Activated CD4-positive, alpha-beta T cell treated with anti-CD3 and anti-CD28 coated beads, Interleukin-2, amount 50 U/mL, for 1 hour (primary cell): ENCODE results near the gene MITF.
"Not testable (repeated sequence)": the region's sequence is repeated elsewhere in the genome, so short reads cannot be mapped to it uniquely, and the experiment has no call there.

Source experiments
- DNase-seq: peaks from one replicate; pipeline ENCODE4 v3.0.0-alpha.2; 2020

Gene MITF

DNA sequence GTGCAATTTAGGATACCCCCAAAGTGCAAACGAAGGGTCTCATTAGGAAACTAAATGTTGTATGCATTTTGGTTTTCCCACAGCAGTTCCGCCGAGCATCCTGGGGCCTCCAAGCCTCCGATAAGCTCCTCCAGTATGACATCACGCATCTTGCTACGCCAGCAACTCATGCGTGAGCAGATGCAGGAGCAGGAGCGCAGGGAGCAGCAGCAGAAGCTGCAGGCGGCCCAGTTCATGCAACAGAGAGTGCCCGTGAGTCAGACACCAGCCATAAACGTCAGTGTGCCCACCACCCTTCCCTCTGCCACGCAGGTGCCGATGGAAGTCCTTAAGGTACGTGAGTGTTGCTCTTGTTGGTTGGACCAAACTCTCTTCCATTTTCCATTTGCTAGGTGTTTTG is 139.8 kb downstream of the MITF start:
- no peak for DNase-seq

GRCh38 chr3:69880069-69880640 is 140.9 kb downstream of the MITF start:
- DNase-seq: no peak

GRCh38 chr3:69881051-69881450 is 141.8 kb downstream of the MITF start:
- no peak for DNase-seq

- no peak for DNase-seq
These were observed 142.6 kb downstream of the MITF start for GRCh38 chr3:69881756-69882428.

DNA sequence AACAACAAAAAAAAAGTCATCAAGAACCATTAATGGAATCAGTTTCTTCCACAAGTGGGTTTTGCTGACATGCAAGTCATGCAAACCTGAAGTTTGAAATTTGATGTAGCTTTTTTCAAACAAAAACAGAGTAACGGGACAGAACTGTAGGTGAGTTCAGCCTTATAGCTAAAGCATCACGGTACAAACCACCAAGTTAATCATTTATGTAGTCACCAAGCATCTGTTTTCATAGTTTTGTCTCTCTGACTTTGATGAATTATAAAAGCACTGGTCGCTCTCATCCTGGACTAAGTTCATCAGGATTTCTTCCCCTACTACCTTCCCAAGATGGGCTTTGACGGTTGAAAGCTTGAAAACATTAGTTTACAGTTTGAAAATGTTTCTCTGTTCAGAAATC is 143.3 kb downstream of the MITF start:
- DNase-seq: no peak

DNA sequence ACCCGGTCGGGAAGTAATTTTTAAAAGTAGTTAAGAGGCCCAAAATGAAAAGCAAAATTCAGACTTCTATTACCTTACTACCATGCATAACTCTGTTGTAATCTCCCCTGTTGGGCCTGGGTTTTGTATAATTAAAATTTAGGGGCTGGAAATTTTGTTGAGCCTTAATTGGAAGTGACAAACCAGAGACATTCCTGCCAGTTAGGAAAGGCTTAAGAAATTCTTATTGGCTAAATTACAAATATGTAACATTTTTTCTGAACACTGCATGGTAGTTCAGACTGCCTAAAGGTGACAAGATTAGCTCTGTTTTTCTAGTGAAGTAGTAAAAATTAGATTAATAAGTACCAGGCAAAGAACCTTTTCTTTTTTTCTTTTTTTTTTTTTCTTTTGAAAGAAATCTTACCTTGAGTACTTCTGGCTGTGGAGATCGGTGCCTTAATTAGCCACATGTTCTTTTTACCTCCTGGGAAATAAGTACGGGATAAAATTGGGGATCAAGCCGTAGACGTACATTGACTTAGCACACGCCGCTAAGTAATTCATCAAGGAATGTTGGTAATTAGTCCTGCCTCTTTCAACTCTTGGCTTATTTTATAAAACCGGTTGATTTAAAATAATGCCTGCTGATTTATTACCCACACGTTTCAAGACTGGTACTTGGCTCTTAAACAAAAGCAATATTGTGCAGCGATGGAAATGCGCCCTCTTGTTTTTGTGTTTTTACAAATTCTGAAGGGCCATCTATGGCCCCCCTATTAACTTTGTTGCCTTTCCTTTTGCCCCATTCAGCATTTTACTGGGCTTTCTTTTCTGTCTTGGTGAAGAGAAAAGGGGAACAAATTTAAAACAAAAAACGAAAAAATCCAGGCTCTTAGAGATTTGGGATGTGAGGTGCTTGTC is 149.0 kb downstream of the MITF start:
- no peak for DNase-seq

DNA sequence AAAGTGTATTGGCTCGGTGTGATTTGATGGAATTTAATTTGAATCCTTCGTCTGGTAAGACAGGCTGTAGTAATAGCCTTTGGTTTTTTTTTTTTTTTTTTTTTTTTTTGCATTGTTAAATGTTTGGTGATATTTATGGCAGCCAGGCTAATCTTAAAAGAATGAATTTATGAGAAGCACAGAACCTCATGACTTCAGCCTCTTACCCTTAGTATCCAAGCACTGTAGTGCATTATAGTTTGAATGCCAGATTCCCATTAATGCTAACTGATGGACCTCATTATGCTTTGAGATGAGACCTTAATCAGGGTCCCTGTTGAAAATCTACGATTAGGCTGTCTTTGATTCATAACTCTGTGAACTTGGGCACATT is 149.7 kb downstream of the MITF start:
- no peak for DNase-seq

- DNase-seq: no peak
These were observed 150.8 kb downstream of the MITF start for GRCh38 chr3:69890084-69890483.

DNA sequence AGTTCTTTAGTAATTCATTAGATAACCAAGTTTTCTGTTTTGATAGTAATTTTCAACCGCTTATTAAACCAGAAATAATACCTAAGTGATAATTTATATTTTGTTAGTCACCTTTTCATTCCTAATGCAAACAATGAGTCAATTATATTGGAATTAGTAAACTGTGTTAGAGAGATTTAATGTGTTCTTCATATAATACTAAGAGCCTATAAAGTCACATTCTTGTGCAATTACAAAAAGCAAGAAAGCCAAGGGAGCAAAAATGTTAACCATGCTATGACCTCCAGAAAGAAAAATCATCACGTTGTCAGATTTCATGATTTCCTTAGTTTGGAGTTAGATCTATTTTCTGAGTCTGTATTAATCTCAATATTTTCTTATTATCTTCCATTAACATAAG is 151.4 kb downstream of the MITF start:
- DNase-seq: no peak

DNA sequence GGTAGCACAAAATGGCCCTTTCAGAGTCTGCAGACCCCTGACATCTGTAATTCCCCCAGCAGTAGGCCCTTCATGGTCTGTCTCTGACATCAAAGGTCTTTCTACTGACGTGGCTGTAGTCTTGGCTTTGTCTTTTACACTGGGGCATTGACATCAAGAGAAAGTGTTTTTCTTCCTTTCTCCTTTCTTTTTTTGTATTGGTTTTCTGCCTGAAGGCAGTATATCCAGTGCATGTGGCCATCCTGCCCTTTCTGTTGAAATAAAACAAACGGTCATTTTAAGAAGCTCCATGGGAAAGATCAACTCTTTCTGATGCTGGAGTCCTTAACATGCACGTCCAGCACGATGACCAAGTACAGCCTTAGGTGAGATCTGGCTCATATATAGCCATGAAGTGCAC is 153.4 kb downstream of the MITF start:
- no peak for DNase-seq

DNA sequence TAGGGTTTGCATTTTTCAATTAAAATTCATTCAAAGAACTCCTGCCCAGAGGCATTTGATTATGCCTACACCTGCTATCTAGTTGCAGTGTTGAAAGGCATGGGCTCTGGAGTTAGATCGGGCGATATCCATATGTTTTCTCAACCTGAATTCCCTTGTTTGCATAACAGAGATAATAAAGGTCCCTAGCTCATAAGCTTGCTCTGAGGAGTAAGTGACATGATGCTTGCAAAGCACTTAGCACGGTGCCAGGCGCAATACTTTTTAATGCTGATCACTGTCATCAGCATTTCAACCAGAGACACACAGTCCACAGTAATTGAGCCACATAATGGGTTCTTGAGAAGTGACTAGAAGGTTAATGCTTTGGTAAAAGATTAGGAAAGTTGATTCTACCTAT is 154.0 kb downstream of the MITF start:
- DNase-seq: no peak

- no peak for DNase-seq
These were observed 156.8 kb downstream of the MITF start for GRCh38 chr3:69896095-69896494.

DNA sequence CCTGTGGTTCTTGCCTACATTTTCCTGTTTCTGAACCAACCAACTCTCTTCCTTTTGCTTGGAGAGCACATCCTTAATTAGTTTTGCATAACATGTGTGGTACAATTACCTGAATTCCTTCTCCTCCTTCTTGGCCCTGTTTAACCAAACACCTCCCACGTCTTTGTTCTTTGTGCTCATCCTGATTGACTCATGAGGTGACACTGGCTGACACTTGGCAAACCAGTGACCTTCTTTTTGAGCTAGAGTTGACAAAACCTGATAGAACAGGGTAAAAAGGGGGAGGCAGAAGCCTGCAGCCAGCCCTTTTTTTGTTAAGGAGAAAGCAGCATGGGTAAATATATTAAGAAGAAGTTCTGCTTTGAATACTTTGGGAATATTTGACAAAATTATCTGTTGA is 161.1 kb downstream of the MITF start:
- no peak for DNase-seq

GRCh38 chr3:69901802-69902201 is 162.5 kb downstream of the MITF start:
- no peak for DNase-seq

GRCh38 chr3:69902386-69902785 is 163.1 kb downstream of the MITF start:
- DNase-seq: no peak

- DNase-seq: no peak
These were observed 167.2 kb downstream of the MITF start for GRCh38 chr3:69906351-69906966.

DNA sequence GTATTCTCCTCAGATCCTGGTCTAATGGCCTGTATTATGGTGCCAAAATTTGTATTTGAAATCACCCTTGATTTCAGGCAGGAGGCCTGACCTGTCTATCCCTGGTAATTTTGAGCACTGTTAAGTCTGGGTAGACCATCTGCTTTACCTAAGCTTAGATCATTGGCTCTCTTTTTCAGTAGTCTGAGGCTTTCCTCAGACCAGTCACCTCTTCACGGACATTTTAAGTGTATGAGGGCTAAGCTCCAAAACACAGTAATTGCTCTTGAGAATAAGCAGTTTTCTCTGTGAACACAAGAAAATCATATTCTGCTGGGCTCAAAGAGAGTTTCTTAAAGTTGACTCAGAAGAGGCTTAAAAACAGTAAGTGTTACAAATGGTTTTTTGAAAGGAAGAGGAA is 168.3 kb downstream of the MITF start:
- DNase-seq: no peak

DNA sequence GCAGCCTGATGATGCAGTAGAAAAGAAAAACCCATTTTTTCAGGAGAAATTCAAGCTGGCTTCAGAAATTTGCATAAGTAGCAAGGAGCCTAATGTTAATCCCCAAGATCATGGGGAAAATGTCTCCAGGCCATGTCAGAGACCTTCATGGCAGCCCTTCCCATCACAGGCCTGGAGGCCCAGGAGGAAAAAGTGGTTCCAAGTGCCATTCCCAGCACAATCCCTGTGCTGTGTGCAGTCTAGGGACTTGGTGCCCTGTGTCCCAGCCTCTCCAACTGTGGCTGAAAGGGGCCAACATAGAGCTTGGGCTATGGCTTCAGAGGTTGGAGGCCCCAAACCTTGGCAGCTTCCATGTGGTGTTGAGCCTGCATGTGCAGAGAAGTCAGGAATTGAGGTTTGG is 170.6 kb downstream of the MITF start:
- not testable (repeated sequence) for DNase-seq

DNA sequence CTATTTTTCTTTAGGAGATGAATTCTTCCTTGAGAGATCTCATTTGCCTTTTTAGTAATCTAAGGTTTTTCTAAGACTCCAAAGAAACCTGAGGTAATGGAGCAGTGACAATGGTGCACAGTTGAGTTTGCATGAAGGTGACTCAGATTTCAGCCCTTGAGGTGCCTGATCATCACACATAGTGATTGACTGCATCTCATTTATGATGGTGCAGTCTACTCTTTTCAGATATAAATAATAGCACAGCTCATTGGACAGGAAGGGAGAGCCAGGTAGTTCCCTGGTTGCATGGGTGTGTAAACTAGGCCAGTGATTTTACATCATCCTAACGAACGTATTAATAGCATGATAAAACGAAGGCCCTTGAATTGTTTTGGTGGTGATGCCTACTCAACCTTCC is 174.2 kb downstream of the MITF start:
- DNase-seq: no peak

- no peak for DNase-seq
These were observed 175.1 kb downstream of the MITF start for GRCh38 chr3:69914395-69914794.

GRCh38 chr3:69915726-69916125 is 176.5 kb downstream of the MITF start:
- DNase-seq: no peak

- not testable (repeated sequence) for DNase-seq
These were observed 180.7 kb downstream of the MITF start for GRCh38 chr3:69920009-69920408.

DNA sequence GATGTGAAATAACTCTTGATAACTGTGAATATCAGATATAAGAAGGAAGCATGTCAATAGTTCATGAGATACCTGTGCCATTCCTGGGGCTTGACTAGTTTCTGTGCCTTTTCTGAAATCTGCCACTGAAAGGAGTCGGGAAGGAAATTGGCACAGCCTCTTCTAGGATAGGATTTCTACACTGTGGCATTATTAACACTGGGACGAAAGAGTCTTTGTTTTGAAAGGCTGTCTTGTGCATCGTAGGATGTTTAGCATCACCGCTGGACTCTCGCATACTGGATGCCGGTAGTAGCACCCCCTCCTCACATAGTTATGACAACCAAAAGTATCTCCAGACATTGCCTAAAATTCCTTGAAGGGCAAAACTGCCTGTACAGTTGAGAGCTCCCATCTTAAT is 182.4 kb downstream of the MITF start:
- no peak for DNase-seq

DNA sequence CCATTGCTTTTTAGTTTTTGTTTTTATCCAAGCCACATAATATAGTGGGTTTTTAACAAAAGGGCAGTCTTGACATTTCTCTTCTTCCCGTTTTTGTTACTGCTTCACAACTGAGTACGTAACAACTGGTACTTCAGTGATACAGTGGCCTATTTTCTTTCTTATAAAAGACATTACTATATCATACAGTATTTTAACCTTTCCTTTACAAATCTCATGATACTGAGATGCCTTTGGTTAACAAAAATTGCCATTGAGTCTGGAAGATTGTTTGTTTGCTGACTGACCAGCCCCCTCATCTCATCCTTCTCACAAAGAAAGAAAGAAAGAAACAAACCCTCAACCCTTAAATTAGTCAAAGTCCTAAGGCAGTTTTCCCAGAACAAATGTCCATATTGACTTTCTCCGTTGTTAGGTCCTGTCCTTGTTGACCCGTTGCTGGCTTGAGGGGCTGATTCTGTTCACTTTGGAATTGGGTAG is 183.3 kb downstream of the MITF start:
- no peak for DNase-seq
